GM12892 (cell line): ENCODE measurements around the gene CAMK2D.

Experiments used
- POLR2A ChIP-seq: IDR thresholded peaks from 2 replicates; pipeline ENCODE4 v1.6.1; 2011; ENCODE audit warnings: low read depth, low read length, control low read depth
- POLR2AphosphoS5 ChIP-seq: IDR thresholded peaks from 2 replicates; pipeline ENCODE4 v1.6.1; 2011; ENCODE audit warnings: low read depth, low read length, control low read depth

DNA sequence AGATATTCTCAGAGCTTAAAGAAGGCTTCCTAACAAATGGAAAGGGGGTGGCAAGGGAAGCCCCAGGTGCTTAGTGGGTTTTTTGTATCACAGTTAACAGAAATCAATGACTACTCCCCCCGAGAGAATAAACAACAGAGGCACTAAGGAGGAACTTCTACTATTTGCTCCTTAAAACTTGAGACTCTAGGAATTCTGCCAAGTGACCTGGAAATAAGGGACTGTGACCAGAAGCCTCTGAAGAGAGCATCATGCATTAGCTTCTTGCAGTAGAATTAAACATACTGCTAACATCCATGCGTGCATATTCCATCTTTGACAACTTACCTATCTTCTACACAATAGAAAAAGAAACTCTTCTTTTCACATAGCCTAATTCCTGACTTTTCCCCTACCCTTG is 86.8 kb downstream of the CAMK2D start:
- TF ChIP-seq POLR2A (no peak), POLR2AphosphoS5 (no peak)
